Progenitor cell of endocrine pancreas (in vitro differentiated cells): ENCODE data around the gene KIF1A. TPM values are rescaled to one million over a fixed set of nuclear protein-coding genes. Genes with fewer than 3 reads are reported as not detected.

Experiments
- DNase-seq: peaks from one replicate; pipeline ENCODE4 v3.0.0; 2021; ENCODE audit warnings: low spot score; ENCODE audit not compliant: unreplicated experiment
- H3K27ac Mint-ChIP-seq: 2 replicates; pipeline ENCODE4 v1.8.0; 2021; ENCODE audit warnings: mild to moderate bottlenecking, moderate library complexity, mixed read lengths
- H3K27me3 Mint-ChIP-seq: 2 replicates; pipeline ENCODE4 v1.8.0; 2021; ENCODE audit warnings: mixed read lengths
- H3K36me3 Mint-ChIP-seq: 2 replicates; pipeline ENCODE4 v1.8.0; 2022; ENCODE audit warnings: mixed read lengths; ENCODE audit not compliant: insufficient read depth
- H3K4me1 Mint-ChIP-seq: 2 replicates; pipeline ENCODE4 v1.8.0; 2021; ENCODE audit warnings: low read depth, mixed read lengths
- H3K4me3 Mint-ChIP-seq: 2 replicates; pipeline ENCODE4 v1.8.0; 2021; ENCODE audit warnings: low read depth, mild to moderate bottlenecking, moderate library complexity, mixed read lengths
- H3K9me3 Mint-ChIP-seq: 2 replicates; pipeline ENCODE4 v1.8.0; 2021; ENCODE audit warnings: low read depth, mixed read lengths
- total RNA-seq: library from RNA; stranded (reverse); gene quantifications from 2 replicates; pipeline ENCODE4 v1.2.1, GENCODE V29; 2021
- TF ChIP-seq, protein P1 (sequence below): fragments of 200-600 bp; sonication (generic); IDR thresholded peaks from one replicate; pipeline ENCODE4 v1.5.0; 2021; ENCODE audit warnings: antibody characterized with exemption, mild to moderate bottlenecking; ENCODE audit not compliant: unreplicated experiment

The KIF1A gene
- total RNA-seq, 1 donor from 2014 or later: 132 TPM

GRCh38 chr2:240720686-240721595 lies 99.1 kb downstream of the KIF1A start:
- no peak for DNase-seq
- TF ChIP-seq, protein P1, sequence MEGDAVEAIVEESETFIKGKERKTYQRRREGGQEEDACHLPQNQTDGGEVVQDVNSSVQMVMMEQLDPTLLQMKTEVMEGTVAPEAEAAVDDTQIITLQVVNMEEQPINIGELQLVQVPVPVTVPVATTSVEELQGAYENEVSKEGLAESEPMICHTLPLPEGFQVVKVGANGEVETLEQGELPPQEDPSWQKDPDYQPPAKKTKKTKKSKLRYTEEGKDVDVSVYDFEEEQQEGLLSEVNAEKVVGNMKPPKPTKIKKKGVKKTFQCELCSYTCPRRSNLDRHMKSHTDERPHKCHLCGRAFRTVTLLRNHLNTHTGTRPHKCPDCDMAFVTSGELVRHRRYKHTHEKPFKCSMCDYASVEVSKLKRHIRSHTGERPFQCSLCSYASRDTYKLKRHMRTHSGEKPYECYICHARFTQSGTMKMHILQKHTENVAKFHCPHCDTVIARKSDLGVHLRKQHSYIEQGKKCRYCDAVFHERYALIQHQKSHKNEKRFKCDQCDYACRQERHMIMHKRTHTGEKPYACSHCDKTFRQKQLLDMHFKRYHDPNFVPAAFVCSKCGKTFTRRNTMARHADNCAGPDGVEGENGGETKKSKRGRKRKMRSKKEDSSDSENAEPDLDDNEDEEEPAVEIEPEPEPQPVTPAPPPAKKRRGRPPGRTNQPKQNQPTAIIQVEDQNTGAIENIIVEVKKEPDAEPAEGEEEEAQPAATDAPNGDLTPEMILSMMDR: no peak
- Mint-ChIP-seq H3K27ac (no peak overlapping the region), H3K36me3 (peaks cover 2% of the 10 kb centered on the region), H3K27me3 (no peaks in the 10 kb centered on the region), H3K4me3 (no peak overlapping the region), H3K4me1 (no peaks in the 10 kb centered on the region), H3K9me3 (no peaks in the 10 kb centered on the region)

DNA sequence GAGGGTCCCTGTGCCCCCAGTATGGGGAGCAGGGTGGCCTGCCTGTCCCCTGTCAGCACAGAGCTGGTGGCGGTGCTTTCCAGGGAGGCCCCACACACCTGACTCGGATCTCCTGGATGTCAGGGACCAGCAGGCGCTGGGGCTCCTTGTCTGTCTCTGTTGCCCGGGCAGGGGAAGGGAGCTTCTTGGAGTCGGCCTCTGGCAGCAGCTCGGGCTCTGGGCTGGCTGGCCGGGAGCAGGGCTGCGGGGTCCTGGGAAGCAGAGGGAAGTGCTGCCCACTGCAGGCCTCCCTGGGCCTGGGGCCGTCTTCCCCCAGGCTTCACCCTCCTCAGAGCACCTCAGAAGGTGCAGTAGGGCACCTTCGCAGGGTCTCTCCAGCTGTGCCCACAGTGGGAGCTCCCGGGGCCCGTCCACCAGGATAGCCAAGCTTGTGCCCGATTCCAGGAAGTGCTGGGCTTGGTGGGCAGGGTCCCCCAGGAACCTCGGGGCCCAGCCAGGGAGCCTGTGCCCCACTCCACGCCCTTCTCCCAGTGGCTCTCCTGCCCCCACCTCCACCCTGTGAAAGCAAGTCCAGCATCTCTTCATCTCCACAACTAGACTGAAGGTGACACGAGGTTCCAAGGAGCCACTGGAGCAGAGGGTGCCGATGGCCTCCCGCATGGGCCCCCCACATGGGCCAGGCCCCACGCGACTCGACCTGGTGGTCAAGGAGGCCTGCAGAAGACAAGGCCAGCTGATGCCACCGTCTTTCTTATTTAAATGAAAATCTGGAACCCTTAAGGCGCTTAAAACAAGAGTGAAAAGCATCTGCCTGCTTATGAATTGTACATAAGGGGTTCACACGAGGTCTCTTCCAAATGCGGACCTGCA lies 100.1 kb downstream of the KIF1A start:
- Mint-ChIP-seq H3K9me3 (no peaks in the 10 kb centered on the region), H3K4me1 (no peaks in the 10 kb centered on the region), H3K36me3 (peaks cover 2% of the 10 kb centered on the region), H3K27me3 (no peaks in the 10 kb centered on the region), H3K27ac (no peak overlapping the region), H3K4me3 (no peak overlapping the region)
- TF ChIP-seq, protein P1: no peak
- no peak for DNase-seq

DNA sequence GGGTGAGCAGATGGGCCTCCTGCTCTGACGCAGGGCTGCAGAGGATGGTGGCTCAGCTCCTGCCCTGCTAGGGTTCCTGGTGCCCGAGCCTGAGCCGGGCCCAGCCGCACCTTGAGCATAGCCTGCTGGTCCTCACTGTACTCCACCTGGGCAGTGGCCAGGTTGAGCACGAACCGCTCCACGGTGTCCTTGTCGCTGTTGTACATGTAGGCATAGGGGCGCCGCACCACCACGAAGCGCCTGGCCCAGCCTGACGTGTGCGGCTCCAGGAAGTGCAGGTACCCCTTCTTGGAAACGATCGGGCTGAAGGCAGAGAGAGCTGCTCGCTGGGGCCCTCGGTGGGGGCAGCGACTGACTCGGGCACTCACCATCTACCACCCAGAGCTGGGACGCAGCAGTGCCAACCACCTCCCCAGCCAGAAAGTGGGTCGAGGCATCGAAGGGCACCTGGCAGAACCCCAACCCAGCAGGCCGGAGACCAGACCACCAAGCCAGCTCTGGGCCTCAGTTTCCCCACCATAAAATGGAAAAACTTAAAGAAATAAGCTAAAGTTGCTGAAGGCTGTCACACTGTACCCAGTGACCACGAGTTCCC lies 101.0 kb downstream of the KIF1A start:
- Mint-ChIP-seq H3K4me3 (no peak overlapping the region), H3K9me3 (no peaks in the 10 kb centered on the region), H3K36me3 (peaks cover 2% of the 10 kb centered on the region), H3K27ac (no peak overlapping the region), H3K27me3 (no peaks in the 10 kb centered on the region), H3K4me1 (no peaks in the 10 kb centered on the region)
- TF ChIP-seq, protein P1: no peak
- DNase-seq: no peak

DNA sequence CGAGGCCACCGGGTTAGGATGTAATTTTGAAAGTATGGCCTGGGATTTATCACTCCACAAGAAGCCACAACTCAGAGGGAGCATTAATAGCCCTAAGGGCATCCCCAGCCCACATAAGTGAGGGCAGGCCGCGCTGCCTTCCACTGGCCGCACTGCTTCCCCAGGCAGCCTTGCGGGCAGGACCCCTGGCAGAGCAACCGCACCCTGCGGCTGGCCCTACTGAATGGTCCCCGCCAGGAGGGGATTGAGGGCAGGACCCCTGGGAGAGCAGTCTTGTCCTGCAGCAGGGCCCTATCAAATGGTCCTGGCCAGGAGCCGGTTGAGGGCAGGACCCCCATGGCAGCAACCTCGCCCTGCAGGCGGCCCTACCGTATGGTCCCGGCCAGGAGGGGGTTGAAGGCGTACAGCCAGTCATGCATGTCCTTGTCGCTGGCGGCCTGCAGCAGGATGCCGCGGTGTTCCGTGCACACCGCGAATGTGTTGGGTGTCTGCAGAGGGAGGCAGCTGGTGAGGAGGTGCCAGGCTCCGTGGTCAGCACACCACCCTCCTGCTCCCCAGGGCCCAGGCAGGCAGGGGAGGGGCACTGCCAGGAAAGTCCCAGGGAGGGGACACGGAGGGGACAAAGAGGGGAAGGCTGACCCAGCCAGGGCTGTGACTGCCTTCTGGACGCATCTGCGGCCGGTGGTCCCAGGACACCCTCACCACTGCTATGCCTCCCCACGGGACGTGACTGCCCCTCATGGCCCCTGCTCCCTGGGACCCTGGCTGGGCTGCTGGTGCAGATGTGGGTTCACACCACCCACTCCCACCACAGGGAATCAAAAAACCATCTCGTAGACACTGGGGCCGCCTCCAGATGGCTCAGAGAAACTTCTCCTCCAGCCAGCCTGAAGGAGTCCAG lies 102.1 kb downstream of the KIF1A start:
- Mint-ChIP-seq H3K9me3 (no peaks in the 10 kb centered on the region), H3K27ac (no peak overlapping the region), H3K36me3 (peaks cover 2% of the 10 kb centered on the region), H3K4me1 (no peaks in the 10 kb centered on the region), H3K27me3 (no peaks in the 10 kb centered on the region), H3K4me3 (no peak overlapping the region)
- DNase-seq: no peak
- TF ChIP-seq, protein P1: no peak
